HG03521 (cell line): ENCODE measurements around the gene CARS2.
"Not testable (repeated sequence)": the region's sequence is repeated elsewhere in the genome, so short reads cannot be mapped to it uniquely, and the experiment has no call there.

Source experiments
- ATAC-seq: cut with Tn5 transposase; IDR thresholded peaks from one replicate; pipeline ENCODE4 v1.9.1; 2021; ENCODE audit warnings: mild to moderate bottlenecking, moderate library complexity; ENCODE audit not compliant: unreplicated experiment

The CARS2 gene

GRCh38 chr13:110683921-110684320, 22.0 kb downstream of the CARS2 start:
- no peak for ATAC-seq

- no peak for ATAC-seq
Observed at GRCh38 chr13:110683203-110683883, 22.6 kb downstream of the CARS2 start.

- ATAC-seq: no peak
Observed at GRCh38 chr13:110682746-110683145, 23.2 kb downstream of the CARS2 start.

GRCh38 chr13:110681868-110682550, 23.9 kb downstream of the CARS2 start:
- no peak for ATAC-seq

- no peak for ATAC-seq
Observed at GRCh38 chr13:110680852-110681251, 25.1 kb downstream of the CARS2 start.

- no peak for ATAC-seq
Observed at GRCh38 chr13:110677731-110678545, 28.0 kb downstream of the CARS2 start.

- ATAC-seq: peak; percentile 70
Observed at GRCh38 chr13:110676595-110677587, 29.0 kb downstream of the CARS2 start.

- not testable (repeated sequence) for ATAC-seq
Observed at GRCh38 chr13:110669814-110670213, 36.1 kb downstream of the CARS2 start.

- no peak for ATAC-seq
Observed at GRCh38 chr13:110669036-110669435, 36.9 kb downstream of the CARS2 start.

- no peak for ATAC-seq
Observed at GRCh38 chr13:110666255-110666533, 39.7 kb downstream of the CARS2 start.

- no peak for ATAC-seq
Observed at GRCh38 chr13:110665491-110666254, 40.2 kb downstream of the CARS2 start.

- ATAC-seq: no peak
Observed at GRCh38 chr13:110664673-110665072, 41.2 kb downstream of the CARS2 start.

GRCh38 chr13:110664041-110664440, 41.9 kb downstream of the CARS2 start:
- no peak for ATAC-seq

- ATAC-seq: no peak
Observed at GRCh38 chr13:110663491-110663890, 42.4 kb downstream of the CARS2 start.

GRCh38 chr13:110662777-110663443, 43.0 kb downstream of the CARS2 start:
- no peak for ATAC-seq

- ATAC-seq: no peak
Observed at GRCh38 chr13:110662091-110662490, 43.8 kb downstream of the CARS2 start.

- ATAC-seq: no peak
Observed at GRCh38 chr13:110661256-110661655, 44.7 kb downstream of the CARS2 start.

- ATAC-seq: peak; percentile 78
Observed at GRCh38 chr13:110658218-110658911, 47.6 kb downstream of the CARS2 start.

GRCh38 chr13:110657196-110657595, 48.7 kb downstream of the CARS2 start:
- ATAC-seq: no peak
